ENCODE data around the gene NTN4.
A peak's percentile ranks its signal among the peaks of the same experiment; 100 is the strongest.
"Not testable (repeated sequence)": the region's sequence is repeated elsewhere in the genome, so short reads cannot be mapped to it uniquely, and the experiment has no call there.

NTN4 gene

GRCh38 chr12:95790033-95790916 is at the start of gene NTN4:
Gene NTN4, minus strand, starts transcription at chr12:95790764. Its CDS starts 455 bp downstream, at chr12:95790309.
- DNase-seq: peak in 3 of 14 donors; percentile 14 to 17 (median 16)

GRCh38 chr12:95838125-95838524 is 47.6 kb upstream of the NTN4 start:
- DNase-seq: no peak

GRCh38 chr12:95837240-95838038 is 46.9 kb upstream of the NTN4 start:
- no peak for DNase-seq

- DNase-seq: no peak
These were observed 46.2 kb upstream of the NTN4 start for GRCh38 chr12:95836630-95837239.

- no peak for DNase-seq
These were observed 45.6 kb upstream of the NTN4 start for GRCh38 chr12:95836185-95836609.

GRCh38 chr12:95834572-95834971 is 44.0 kb upstream of the NTN4 start:
- no peak for DNase-seq

- DNase-seq: no peak
These were observed 39.9 kb upstream of the NTN4 start for GRCh38 chr12:95830335-95831089.

- DNase-seq: no peak
These were observed 38.8 kb upstream of the NTN4 start for GRCh38 chr12:95829395-95829794.

- DNase-seq: peak in 2 of 14 donors; percentile 2 to 3
These were observed 29.6 kb upstream of the NTN4 start for GRCh38 chr12:95820096-95820703.

GRCh38 chr12:95815632-95816212 is 25.2 kb upstream of the NTN4 start:
- DNase-seq: no peak

- DNase-seq: not testable (repeated sequence)
These were observed 21.6 kb upstream of the NTN4 start for GRCh38 chr12:95812155-95812554.

- no peak for DNase-seq
These were observed 19.8 kb upstream of the NTN4 start for GRCh38 chr12:95810411-95810810.

- no peak for DNase-seq
These were observed 18.6 kb upstream of the NTN4 start for GRCh38 chr12:95809000-95809680.

GRCh38 chr12:95808146-95808545 is 17.6 kb upstream of the NTN4 start:
- no peak for DNase-seq

GRCh38 chr12:95805864-95806671 is 15.5 kb upstream of the NTN4 start:
- no peak for DNase-seq

- no peak for DNase-seq
These were observed 13.7 kb upstream of the NTN4 start for GRCh38 chr12:95804291-95804690.

- DNase-seq: no peak
These were observed 13.3 kb upstream of the NTN4 start for GRCh38 chr12:95803817-95804216.

GRCh38 chr12:95802482-95803270 is 12.1 kb upstream of the NTN4 start:
- DNase-seq: no peak

- DNase-seq: no peak
These were observed 6.4 kb upstream of the NTN4 start for GRCh38 chr12:95796982-95797289.

All from C1 segment of cervical spinal cord (tissue), 14 donors.